Calu3 (cell line): ENCODE data around the gene PEPD. TPM values are rescaled to one million over a fixed set of nuclear protein-coding genes. Genes with fewer than 3 reads are reported as not detected.
"Not testable (repeated sequence)": the region's sequence is repeated elsewhere in the genome, so short reads cannot be mapped to it uniquely, and the experiment has no call there.

Source experiments
- BruUV-seq: library from RNA; stranded (reverse); fragments of 400-500 nt; replicated peaks from 2 replicates; lab custom pipeline; 2021; lab: Mats Ljungman, UMichigan
- CTCF ChIA-PET: fragments of 300-600 bp; sonication (Branson Sonifier 250); formaldehyde crosslinking; loops from one replicate; lab custom pipeline; 2022; ENCODE audit warnings: antibody characterized with exemption; lab: Charles Lee
- DNase-seq: peaks from one replicate; pipeline ENCODE4 v3.0.0; 2022
- H3K27ac Mint-ChIP-seq: one replicate; pipeline ENCODE4 v1.8.0; 2022; ENCODE audit warnings: mixed read lengths; ENCODE audit not compliant: unreplicated experiment
- H3K27me3 Mint-ChIP-seq: one replicate; pipeline ENCODE4 v1.8.0; 2022; ENCODE audit warnings: mixed read lengths; ENCODE audit not compliant: unreplicated experiment
- H3K36me3 Mint-ChIP-seq: one replicate; pipeline ENCODE4 v1.8.0; 2022; ENCODE audit warnings: mild to moderate bottlenecking, moderate library complexity, mixed read lengths; ENCODE audit not compliant: insufficient read depth, unreplicated experiment
- H3K4me1 Mint-ChIP-seq: one replicate; pipeline ENCODE4 v1.8.0; 2022; ENCODE audit warnings: mild to moderate bottlenecking, low read depth, mixed read lengths; ENCODE audit not compliant: unreplicated experiment
- H3K4me3 Mint-ChIP-seq: one replicate; pipeline ENCODE4 v1.8.0; 2022; ENCODE audit warnings: mild to moderate bottlenecking, low read depth, moderate library complexity, mixed read lengths; ENCODE audit not compliant: unreplicated experiment
- H3K9me3 Mint-ChIP-seq: one replicate; pipeline ENCODE4 v1.8.0; 2022; ENCODE audit warnings: low read depth, mixed read lengths; ENCODE audit not compliant: unreplicated experiment
- CTCF ChIP-seq: fragments of 200-600 bp; IDR thresholded peaks from one replicate; pipeline ENCODE4 v1.8.0; 2022; ENCODE audit warnings: antibody characterized with exemption; ENCODE audit not compliant: unreplicated experiment
- intact Hi-C: fragments of 100-400 bp; cut with micrococcal nuclease; formaldehyde crosslinking; loops from one replicate; pipeline ENCODE4 v1.10.0; 2022; ENCODE audit not compliant: unreplicated experiment
- total RNA-seq: library from RNA; stranded (reverse); gene quantifications from 2 replicates; pipeline ENCODE4 v1.2.3, GENCODE V29; 2022

Gene PEPD
- total RNA-seq, 1 experiment from 2014 or later, result 65.5 TPM

GRCh38 chr19:33496038-33496895, 25.3 kb downstream of the PEPD start:
- DNase-seq, result no peak
- intact Hi-C loops, result no loop called here
- Mint-ChIP-seq H3K9me3 (no peaks in the 10 kb centered on the region), H3K27me3 (no peaks in the 10 kb centered on the region), H3K27ac (no peak overlapping the region), H3K4me1 (no peaks in the 10 kb centered on the region), H3K4me3 (no peak overlapping the region), H3K36me3 (no peaks in the 10 kb centered on the region)
- TF ChIP-seq CTCF, result no peak
- CTCF ChIA-PET, result no interaction called here
- no TSS peak for BruUV-seq

- Mint-ChIP-seq H3K27ac (no peak overlapping the region), H3K36me3 (no peaks in the 10 kb centered on the region), H3K4me1 (no peaks in the 10 kb centered on the region), H3K9me3 (no peaks in the 10 kb centered on the region), H3K27me3 (no peaks in the 10 kb centered on the region), H3K4me3 (no peak overlapping the region)
- CTCF ChIA-PET, result interaction anchor here (0.6 to 0.8 kb wide), 2 partner anchors 170 to 217 kb away, joined by 3 read pairs; no protein-coding TSS in a partner anchor
- intact Hi-C loops, result no loop called here
- no peak for TF ChIP-seq CTCF
- BruUV-seq, result no TSS peak
- DNase-seq, result no peak
Measured at GRCh38 chr19:33493401-33494275, 28.0 kb downstream of the PEPD start.

- CTCF ChIA-PET, result no interaction called here
- no peak overlapping the region for H3K4me3 Mint-ChIP-seq
- DNase-seq, result no peak
- no peak overlapping the region for H3K27ac Mint-ChIP-seq
- no peaks in the 10 kb centered on the region for H3K4me1 Mint-ChIP-seq
- BruUV-seq, result no TSS peak
- intact Hi-C loops, result no loop called here
- H3K27me3 Mint-ChIP-seq, result no peaks in the 10 kb centered on the region
- TF ChIP-seq CTCF, result no peak
- H3K9me3 Mint-ChIP-seq, result no peaks in the 10 kb centered on the region
- no peaks in the 10 kb centered on the region for H3K36me3 Mint-ChIP-seq
Measured at GRCh38 chr19:33492951-33493350, 28.6 kb downstream of the PEPD start.

GRCh38 chr19:33492090-33492489, 29.5 kb downstream of the PEPD start:
- no peak for TF ChIP-seq CTCF
- no peaks in the 10 kb centered on the region for H3K9me3 Mint-ChIP-seq
- no peaks in the 10 kb centered on the region for H3K36me3 Mint-ChIP-seq
- no TSS peak for BruUV-seq
- DNase-seq, result no peak
- intact Hi-C loops, result no loop called here
- H3K27me3 Mint-ChIP-seq, result no peaks in the 10 kb centered on the region
- H3K4me3 Mint-ChIP-seq, result no peak overlapping the region
- H3K4me1 Mint-ChIP-seq, result no peaks in the 10 kb centered on the region
- no peak overlapping the region for H3K27ac Mint-ChIP-seq
- CTCF ChIA-PET, result interaction anchor here (0.7 kb wide), 2 partner anchors 15 to 288 kb away, joined by 3 to 5 read pairs; no protein-coding TSS in a partner anchor

GRCh38 chr19:33490596-33490995, 31.0 kb downstream of the PEPD start:
- H3K36me3 Mint-ChIP-seq, intact Hi-C loops, H3K9me3 Mint-ChIP-seq, CTCF ChIA-PET, H3K27ac Mint-ChIP-seq, BruUV-seq, DNase-seq, H3K27me3 Mint-ChIP-seq, H3K4me3 Mint-ChIP-seq, H3K4me1 Mint-ChIP-seq: not testable (repeated sequence)
